HEK293T (cell line): ENCODE data around the gene ANO4.

ENCODE experiments used
- ARNT ChIP-seq: fragments of 450-650 bp; IDR thresholded peaks from 2 replicates; pipeline ENCODE4 v1.6.1; 2017; ENCODE audit warnings: mild to moderate bottlenecking
- BHLHE40 ChIP-seq: fragments of 450-650 bp; IDR thresholded peaks from 2 replicates; pipeline ENCODE4 v1.6.1; 2016; ENCODE audit warnings: mild to moderate bottlenecking, moderate library complexity, borderline replicate concordance
- CTBP1 ChIP-seq: fragments of 450-650 bp; IDR thresholded peaks from 2 replicates; pipeline ENCODE4 v1.6.1; 2016; ENCODE audit warnings: borderline replicate concordance
- FOXA1 ChIP-seq: fragments of 450-650 bp; IDR thresholded peaks from 2 replicates; pipeline ENCODE4 v1.6.1; 2016; ENCODE audit warnings: mild to moderate bottlenecking
- FOXK2 ChIP-seq: fragments of 450-650 bp; IDR thresholded peaks from 2 replicates; pipeline ENCODE4 v1.6.1; 2016; ENCODE audit warnings: mild to moderate bottlenecking
- FOXM1 ChIP-seq: fragments of 450-650 bp; IDR thresholded peaks from 2 replicates; pipeline ENCODE4 v1.6.1; 2017; ENCODE audit warnings: mild to moderate bottlenecking, borderline replicate concordance
- HDGF ChIP-seq: fragments of 450-650 bp; IDR thresholded peaks from 2 replicates; pipeline ENCODE4 v1.6.1; 2017; ENCODE audit warnings: antibody characterized with exemption, borderline replicate concordance
- L3MBTL2 ChIP-seq: fragments of 450-650 bp; conservative IDR thresholded peaks from 2 replicates; pipeline ENCODE4 v1.6.1; 2016; ENCODE audit warnings: mild to moderate bottlenecking
- PKNOX1 ChIP-seq: fragments of 450-650 bp; IDR thresholded peaks from 2 replicates; pipeline ENCODE4 v1.6.1; 2016
- SP1 ChIP-seq: fragments of 450-650 bp; IDR thresholded peaks from 2 replicates; pipeline ENCODE4 v1.6.1; 2017
- SUZ12 ChIP-seq: fragments of 450-650 bp; IDR thresholded peaks from 2 replicates; pipeline ENCODE4 v1.6.1; 2016; ENCODE audit warnings: mild to moderate bottlenecking
- TARDBP ChIP-seq: fragments of 450-650 bp; IDR thresholded peaks from 2 replicates; pipeline ENCODE4 v1.6.1; 2016
- ZNF384 ChIP-seq: fragments of 450-650 bp; IDR thresholded peaks from 2 replicates; pipeline ENCODE4 v1.6.1; 2016

DNA sequence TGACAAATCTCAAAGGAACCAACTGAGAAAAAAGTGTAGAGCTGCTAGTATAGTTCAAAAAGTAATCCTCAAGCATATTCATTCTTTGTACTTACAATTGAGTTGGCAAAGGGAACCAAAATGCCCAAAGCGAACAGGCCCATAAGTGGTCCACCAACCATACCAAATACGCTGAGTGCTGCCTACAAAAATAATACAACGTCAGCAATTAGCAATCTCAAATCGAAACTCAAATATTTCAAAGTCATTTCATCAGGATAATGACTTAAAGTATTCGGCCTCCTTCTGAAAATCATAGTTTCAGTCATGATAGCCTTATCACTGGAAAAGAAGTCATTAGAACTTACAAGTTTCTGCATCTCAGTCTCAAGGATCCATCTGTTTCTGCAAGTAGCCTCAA lies 373.4 kb downstream of the ANO4 start:
- TF ChIP-seq ARNT (no peak), SP1 (no peak), HDGF (no peak), FOXA1 (no peak), TARDBP (no peak), PKNOX1 (no peak), SUZ12 (no peak), FOXK2 (no peak), FOXM1 (no peak), L3MBTL2 (no peak), BHLHE40 (no peak), ZNF384 (no peak), CTBP1 (no peak)
